K562 (cell line): Measurements from ENCODE around the gene CMTM1. TPM values are rescaled to one million over a fixed set of nuclear protein-coding genes. Genes with fewer than 3 reads are reported as not detected.

Experiments used
- ASH1L ChIP-seq: fragments of 450-650 bp; IDR thresholded peaks from 2 replicates; pipeline ENCODE4 v1.6.1; 2018; ENCODE audit warnings: borderline replicate concordance, mild to moderate bottlenecking, low read depth; ENCODE audit not compliant: partially characterized antibody
- BMI1 ChIP-seq: fragments of 150-350 bp; IDR thresholded peaks from 2 replicates; pipeline ENCODE4 v1.6.1; 2014; ENCODE audit warnings: low read length
- CREM ChIP-seq: IDR thresholded peaks from 2 replicates; pipeline ENCODE4 v1.6.1; 2014; ENCODE audit warnings: antibody characterized with exemption, low read depth
- ELF1 ChIP-seq: fragments of 200-800 bp; sonication (Bioruptor generic); IDR thresholded peaks from 2 replicates; pipeline ENCODE4 v1.6.1; 2016; ENCODE audit warnings: missing genetic modification characterization, missing compliant biosample characterization
- FOS ChIP-seq: IDR thresholded peaks from 3 replicates; pipeline ENCODE4 v1.6.1; 2011; ENCODE audit not compliant: insufficient read length; ENCODE audit errors: extremely low read depth
- GTF2F1 ChIP-seq: IDR thresholded peaks from 2 replicates; pipeline ENCODE4 v1.6.1; 2011; ENCODE audit warnings: low read depth, low read length, improper control_type of control experiment
- POLR2B ChIP-seq: fragments of 450-650 bp; IDR thresholded peaks from 2 replicates; pipeline ENCODE4 v1.6.1; 2018; ENCODE audit warnings: low read depth; ENCODE audit not compliant: partially characterized antibody
- POLR3A ChIP-seq: IDR thresholded peaks from 2 replicates; pipeline ENCODE4 v1.6.1; 2011; ENCODE audit warnings: borderline replicate concordance, mild to moderate bottlenecking, moderate library complexity; ENCODE audit not compliant: insufficient read length, insufficient read depth; ENCODE audit errors: extremely low read depth
- RAD21 ChIP-seq, 2 experiments: fragments of 250-450 bp in 1 of 2; fragments of 450-650 bp in 1 of 2; sonication (Bioruptor Pico) in 1 of 2; formaldehyde crosslinking in 1 of 2; IDR thresholded peaks in 1 of 2; conservative IDR thresholded peaks in 1 of 2; 2 replicates each; pipeline versions ENCODE4 v1.4.0 to v1.8.0; 2020 to 2022; ENCODE audit warnings: mild to moderate bottlenecking in 2 of 2, moderate library complexity in 1 of 2
- RBM25 ChIP-seq: fragments of 200-400 bp; formaldehyde crosslinking; IDR thresholded peaks from 2 replicates; pipeline ENCODE4 v1.6.1; 2018; ENCODE audit warnings: low read length, low read depth, moderate library complexity; ENCODE audit not compliant: severe bottlenecking
- SRSF9 ChIP-seq: fragments of 200-400 bp; formaldehyde crosslinking; IDR thresholded peaks from 2 replicates; pipeline ENCODE4 v1.6.1; 2017; ENCODE audit warnings: low read depth, low read length, borderline replicate concordance
- TAF7 ChIP-seq: fragments of 450-650 bp; IDR thresholded peaks from 2 replicates; pipeline ENCODE4 v1.6.1; 2016; ENCODE audit warnings: missing genetic modification characterization, missing compliant biosample characterization
- ZKSCAN1 ChIP-seq: fragments of 150-350 bp; IDR thresholded peaks from 2 replicates; pipeline ENCODE4 v1.6.1; 2016; ENCODE audit warnings: low read depth, low read length
- ZKSCAN3 ChIP-seq: fragments of 250-450 bp; sonication (Bioruptor Pico); IDR thresholded peaks from 2 replicates; pipeline ENCODE4 v1.4.0; 2020
- ZNF717 ChIP-seq: fragments of 250-450 bp; sonication (Bioruptor Pico); IDR thresholded peaks from 2 replicates; pipeline ENCODE4 v1.5.0; 2021
- polyA plus RNA-seq, 8 experiments: library from polyadenylated mRNA; depleted of rRNA in 4 of 8; stranded (reverse) in 5 of 8; unstranded in 3 of 8; fragments of >200 nt; fragmentation: Nextera tagmentation in 2 of 8; fragmentation: Illumina TruSeq in 1 of 8; extraction: Ambion mirVana in 2 of 8; extraction: Trizol in 1 of 8; gene quantifications; 2 replicates each; pipeline versions ENCODE4 v1.2.1 to v1.2.3, GENCODE V29; 2011 to 2014; ENCODE audit warnings: inconsistent platforms in 1 of 8, missing spikeins in 1 of 8
- total RNA-seq, 7 experiments: library from RNA; depleted of rRNA in 6 of 7; stranded (reverse); fragments of >200 nt in 6 of 7; fragmentation: Illumina TruSeq in 2 of 7; extraction: Trizol in 2 of 7; gene quantifications; 2 replicates each; pipeline versions ENCODE4 v1.2.1 to v1.2.3, GENCODE V29; 2011 to 2021; ENCODE audit warnings: low replicate concordance in 1 of 7
- TF ChIP-seq, protein P1 (sequence below): IDR thresholded peaks from 3 replicates; pipeline ENCODE4 v1.6.1; 2011; ENCODE audit warnings: borderline replicate concordance, mild to moderate bottlenecking, moderate library complexity; ENCODE audit not compliant: insufficient read length; ENCODE audit errors: extremely low read depth
- TF ChIP-seq, protein P2 (sequence below), 2 experiments: fragments of 450-650 bp in 1 of 2; IDR thresholded peaks; 2 replicates each; pipeline ENCODE4 v1.6.1; 2011 to 2017; ENCODE audit warnings: low read depth in 2 of 2, antibody characterized with exemption in 1 of 2, borderline replicate concordance in 1 of 2, low read length in 1 of 2, mild to moderate bottlenecking in 1 of 2, mixed read lengths in 1 of 2; ENCODE audit not compliant: control insufficient read depth in 1 of 2
- TF ChIP-seq, protein P3 (sequence below): fragments of 250-450 bp; sonication (Bioruptor Pico); IDR thresholded peaks from 2 replicates; pipeline ENCODE4 v1.4.0; 2020; ENCODE audit warnings: mild to moderate bottlenecking, moderate library complexity

Gene CMTM1
- total and polyA plus RNA-seq, 9 of the 15 experiments (the other 6 are each of a cell fraction or from before 2014, with no cell fraction given): 0.25 to 2.6 (median 1.1) TPM; not detected in 2

DNA sequence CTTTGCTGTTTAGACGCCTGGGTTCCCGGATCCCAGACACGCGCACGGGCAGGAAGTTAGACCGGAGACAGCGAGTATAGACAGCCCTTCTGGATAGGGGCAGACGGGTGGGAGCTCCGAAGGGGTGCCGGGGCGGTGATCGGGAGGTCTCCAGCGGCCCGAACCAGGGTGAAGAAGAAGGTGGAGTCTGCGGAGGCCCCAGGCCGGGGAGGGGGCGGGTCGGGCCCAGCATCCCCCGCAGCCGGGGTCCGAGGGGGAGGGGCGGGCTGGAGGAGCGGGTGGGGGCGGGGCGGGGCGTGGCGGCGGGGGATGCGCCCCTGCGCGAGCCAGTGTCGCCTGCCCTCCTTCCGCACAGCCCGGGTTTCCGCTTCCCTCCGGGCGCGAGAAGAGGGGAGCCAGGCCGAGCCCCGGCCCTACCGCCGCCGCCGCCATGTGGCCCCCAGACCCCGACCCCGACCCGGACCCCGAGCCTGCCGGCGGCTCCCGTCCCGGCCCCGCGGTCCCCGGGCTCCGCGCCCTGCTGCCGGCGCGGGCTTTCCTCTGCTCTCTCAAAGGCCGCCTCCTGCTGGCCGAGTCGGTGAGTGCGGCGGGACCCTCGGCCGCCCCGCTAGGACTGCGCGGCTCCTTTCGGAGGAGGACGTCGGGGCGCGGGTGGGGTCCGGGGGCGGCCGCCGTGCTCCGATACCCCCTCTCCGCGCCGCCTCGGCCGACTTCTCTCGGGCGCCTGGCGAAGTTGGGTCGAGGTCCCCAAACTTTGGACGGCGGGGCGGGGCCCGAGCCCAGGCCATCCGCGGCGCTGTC, 38.3 kb downstream of the CMTM1 start, which contains the start of gene CMTM3 (continued):
- TF ChIP-seq TAF7 (no peak), POLR2B (no peak), GTF2F1 (no peak), FOS (no peak), ZNF717 (no peak), RAD21 (CRISPR knock-in tag; conservative IDR thresholded peaks at IDR 0.05 in 1 of 2, IDR thresholded peaks at IDR 0.05 in 1 of 2) (peak; percentile 39 to 55), ASH1L (no peak), ELF1 (tag) (peak; percentile 65; the same call in 1 of the 2 replicates), RBM25 (no peak), SRSF9 (no peak), ZKSCAN3 (CRISPR knock-in tag) (no peak), POLR3A (no peak), BMI1 (no peak), ZKSCAN1 (no peak), CREM (0 out of 2 replicates have a peak, but pooled peaks have one; percentile 30)
- TF ChIP-seq, protein P1, sequence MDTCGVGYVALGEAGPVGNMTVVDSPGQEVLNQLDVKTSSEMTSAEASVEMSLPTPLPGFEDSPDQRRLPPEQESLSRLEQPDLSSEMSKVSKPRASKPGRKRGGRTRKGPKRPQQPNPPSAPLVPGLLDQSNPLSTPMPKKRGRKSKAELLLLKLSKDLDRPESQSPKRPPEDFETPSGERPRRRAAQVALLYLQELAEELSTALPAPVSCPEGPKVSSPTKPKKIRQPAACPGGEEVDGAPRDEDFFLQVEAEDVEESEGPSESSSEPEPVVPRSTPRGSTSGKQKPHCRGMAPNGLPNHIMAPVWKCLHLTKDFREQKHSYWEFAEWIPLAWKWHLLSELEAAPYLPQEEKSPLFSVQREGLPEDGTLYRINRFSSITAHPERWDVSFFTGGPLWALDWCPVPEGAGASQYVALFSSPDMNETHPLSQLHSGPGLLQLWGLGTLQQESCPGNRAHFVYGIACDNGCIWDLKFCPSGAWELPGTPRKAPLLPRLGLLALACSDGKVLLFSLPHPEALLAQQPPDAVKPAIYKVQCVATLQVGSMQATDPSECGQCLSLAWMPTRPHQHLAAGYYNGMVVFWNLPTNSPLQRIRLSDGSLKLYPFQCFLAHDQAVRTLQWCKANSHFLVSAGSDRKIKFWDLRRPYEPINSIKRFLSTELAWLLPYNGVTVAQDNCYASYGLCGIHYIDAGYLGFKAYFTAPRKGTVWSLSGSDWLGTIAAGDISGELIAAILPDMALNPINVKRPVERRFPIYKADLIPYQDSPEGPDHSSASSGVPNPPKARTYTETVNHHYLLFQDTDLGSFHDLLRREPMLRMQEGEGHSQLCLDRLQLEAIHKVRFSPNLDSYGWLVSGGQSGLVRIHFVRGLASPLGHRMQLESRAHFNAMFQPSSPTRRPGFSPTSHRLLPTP: no peak
- TF ChIP-seq, protein P2, sequence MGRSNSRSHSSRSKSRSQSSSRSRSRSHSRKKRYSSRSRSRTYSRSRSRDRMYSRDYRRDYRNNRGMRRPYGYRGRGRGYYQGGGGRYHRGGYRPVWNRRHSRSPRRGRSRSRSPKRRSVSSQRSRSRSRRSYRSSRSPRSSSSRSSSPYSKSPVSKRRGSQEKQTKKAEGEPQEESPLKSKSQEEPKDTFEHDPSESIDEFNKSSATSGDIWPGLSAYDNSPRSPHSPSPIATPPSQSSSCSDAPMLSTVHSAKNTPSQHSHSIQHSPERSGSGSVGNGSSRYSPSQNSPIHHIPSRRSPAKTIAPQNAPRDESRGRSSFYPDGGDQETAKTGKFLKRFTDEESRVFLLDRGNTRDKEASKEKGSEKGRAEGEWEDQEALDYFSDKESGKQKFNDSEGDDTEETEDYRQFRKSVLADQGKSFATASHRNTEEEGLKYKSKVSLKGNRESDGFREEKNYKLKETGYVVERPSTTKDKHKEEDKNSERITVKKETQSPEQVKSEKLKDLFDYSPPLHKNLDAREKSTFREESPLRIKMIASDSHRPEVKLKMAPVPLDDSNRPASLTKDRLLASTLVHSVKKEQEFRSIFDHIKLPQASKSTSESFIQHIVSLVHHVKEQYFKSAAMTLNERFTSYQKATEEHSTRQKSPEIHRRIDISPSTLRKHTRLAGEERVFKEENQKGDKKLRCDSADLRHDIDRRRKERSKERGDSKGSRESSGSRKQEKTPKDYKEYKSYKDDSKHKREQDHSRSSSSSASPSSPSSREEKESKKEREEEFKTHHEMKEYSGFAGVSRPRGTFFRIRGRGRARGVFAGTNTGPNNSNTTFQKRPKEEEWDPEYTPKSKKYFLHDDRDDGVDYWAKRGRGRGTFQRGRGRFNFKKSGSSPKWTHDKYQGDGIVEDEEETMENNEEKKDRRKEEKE (IDR thresholded peaks at IDR 0.05; ENCODE audit: borderline replicate concordance in 1 of 2, control insufficient read depth in 1 of 2, low read depth in 2 of 2, low read length in 1 of 2): no peak
- TF ChIP-seq, protein P3, sequence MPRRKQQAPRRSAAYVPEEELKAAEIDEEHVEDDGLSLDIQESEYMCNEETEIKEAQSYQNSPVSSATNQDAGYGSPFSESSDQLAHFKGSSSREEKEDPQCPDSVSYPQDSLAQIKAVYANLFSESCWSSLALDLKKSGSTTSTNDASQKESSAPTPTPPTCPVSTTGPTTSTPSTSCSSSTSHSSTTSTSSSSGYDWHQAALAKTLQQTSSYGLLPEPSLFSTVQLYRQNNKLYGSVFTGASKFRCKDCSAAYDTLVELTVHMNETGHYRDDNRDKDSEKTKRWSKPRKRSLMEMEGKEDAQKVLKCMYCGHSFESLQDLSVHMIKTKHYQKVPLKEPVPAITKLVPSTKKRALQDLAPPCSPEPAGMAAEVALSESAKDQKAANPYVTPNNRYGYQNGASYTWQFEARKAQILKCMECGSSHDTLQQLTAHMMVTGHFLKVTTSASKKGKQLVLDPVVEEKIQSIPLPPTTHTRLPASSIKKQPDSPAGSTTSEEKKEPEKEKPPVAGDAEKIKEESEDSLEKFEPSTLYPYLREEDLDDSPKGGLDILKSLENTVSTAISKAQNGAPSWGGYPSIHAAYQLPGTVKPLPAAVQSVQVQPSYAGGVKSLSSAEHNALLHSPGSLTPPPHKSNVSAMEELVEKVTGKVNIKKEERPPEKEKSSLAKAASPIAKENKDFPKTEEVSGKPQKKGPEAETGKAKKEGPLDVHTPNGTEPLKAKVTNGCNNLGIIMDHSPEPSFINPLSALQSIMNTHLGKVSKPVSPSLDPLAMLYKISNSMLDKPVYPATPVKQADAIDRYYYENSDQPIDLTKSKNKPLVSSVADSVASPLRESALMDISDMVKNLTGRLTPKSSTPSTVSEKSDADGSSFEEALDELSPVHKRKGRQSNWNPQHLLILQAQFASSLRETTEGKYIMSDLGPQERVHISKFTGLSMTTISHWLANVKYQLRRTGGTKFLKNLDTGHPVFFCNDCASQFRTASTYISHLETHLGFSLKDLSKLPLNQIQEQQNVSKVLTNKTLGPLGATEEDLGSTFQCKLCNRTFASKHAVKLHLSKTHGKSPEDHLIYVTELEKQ: no peak
